Measurements from ENCODE around the gene SNX32. TPM values are rescaled to one million over a fixed set of nuclear protein-coding genes. Genes with fewer than 3 reads are reported as not detected.

Gene SNX32
- total and polyA plus RNA-seq, 2 of the 13 experiments (the other 11 are each of a cell fraction or from before 2014, with no cell fraction given): 0.09 to 0.34 TPM

DNA sequence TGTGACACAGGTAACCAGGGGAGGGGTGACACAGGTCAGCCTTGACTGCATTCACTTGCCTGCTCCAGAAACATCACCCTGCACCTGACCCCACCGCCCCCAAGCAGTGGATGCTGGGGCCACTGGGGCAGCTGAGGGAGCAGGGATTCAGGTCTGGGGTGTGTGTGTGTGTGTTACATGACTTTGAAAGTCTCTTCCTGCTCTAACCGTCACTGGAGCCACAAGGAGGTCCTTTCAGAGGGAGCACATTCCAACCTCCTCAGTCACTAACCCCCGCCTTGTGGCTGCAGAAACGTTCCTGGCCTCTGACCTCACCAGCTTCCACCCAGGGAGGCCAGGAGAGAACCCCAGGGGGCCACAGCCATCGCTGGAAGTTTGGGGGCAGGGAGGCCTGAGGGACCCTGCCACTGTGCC is 69.3 kb downstream of the SNX32 start (continued):
- TF ChIP-seq, protein P1, sequence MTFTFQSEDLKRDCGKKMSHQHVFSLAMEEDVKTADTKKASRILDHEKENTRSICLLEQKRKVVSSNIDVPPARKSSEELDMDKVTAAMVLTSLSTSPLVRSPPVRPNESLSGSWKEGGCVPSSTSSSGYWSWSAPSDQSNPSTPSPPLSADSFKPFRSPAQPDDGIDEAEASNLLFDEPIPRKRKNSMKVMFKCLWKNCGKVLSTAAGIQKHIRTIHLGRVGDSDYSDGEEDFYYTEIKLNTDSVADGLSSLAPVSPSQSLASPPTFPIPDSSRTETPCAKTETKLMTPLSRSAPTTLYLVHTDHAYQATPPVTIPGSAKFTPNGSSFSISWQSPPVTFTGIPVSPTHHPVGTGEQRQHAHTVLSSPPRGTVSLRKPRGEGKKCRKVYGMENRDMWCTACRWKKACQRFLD (CRISPR knock-in tag; IDR thresholded peaks at IDR 0.05; ENCODE audit: borderline replicate concordance): no peak
- TF ChIP-seq, protein P2, sequence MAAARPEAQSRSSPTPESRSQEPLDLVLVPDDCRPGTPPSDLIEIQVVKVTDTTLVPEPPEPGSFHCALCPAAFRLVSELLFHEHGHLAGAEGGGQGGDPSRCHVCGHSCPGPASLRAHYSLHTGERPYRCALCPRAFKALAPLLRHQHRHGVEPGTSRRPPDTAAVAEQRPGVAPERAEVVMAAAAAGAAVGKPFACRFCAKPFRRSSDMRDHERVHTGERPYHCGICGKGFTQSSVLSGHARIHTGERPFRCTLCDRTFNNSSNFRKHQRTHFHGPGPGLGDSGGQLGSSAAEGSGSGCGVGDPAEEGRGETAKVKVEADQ (CRISPR knock-in tag; IDR thresholded peaks at IDR 0.05; ENCODE audit: borderline replicate concordance): no peak
- TF ChIP-seq, protein P3, sequence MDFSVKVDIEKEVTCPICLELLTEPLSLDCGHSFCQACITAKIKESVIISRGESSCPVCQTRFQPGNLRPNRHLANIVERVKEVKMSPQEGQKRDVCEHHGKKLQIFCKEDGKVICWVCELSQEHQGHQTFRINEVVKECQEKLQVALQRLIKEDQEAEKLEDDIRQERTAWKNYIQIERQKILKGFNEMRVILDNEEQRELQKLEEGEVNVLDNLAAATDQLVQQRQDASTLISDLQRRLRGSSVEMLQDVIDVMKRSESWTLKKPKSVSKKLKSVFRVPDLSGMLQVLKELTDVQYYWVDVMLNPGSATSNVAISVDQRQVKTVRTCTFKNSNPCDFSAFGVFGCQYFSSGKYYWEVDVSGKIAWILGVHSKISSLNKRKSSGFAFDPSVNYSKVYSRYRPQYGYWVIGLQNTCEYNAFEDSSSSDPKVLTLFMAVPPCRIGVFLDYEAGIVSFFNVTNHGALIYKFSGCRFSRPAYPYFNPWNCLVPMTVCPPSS (IDR thresholded peaks at IDR 0.05): no peak
- no peak for TF ChIP-seq ZNF225 (CRISPR knock-in tag; IDR thresholded peaks at IDR 0.05)
- peak in 1 of 2 experiments; percentile 57; a peak in 3 of 4 replicates for TF ChIP-seq NR2F1 (CRISPR knock-in tag; IDR thresholded peaks at IDR 0.05)
- no peak for TF ChIP-seq FOXK1 (CRISPR knock-in tag; IDR thresholded peaks at IDR 0.05; ENCODE audit: borderline replicate concordance, low read depth)
- TF ChIP-seq, protein P4, sequence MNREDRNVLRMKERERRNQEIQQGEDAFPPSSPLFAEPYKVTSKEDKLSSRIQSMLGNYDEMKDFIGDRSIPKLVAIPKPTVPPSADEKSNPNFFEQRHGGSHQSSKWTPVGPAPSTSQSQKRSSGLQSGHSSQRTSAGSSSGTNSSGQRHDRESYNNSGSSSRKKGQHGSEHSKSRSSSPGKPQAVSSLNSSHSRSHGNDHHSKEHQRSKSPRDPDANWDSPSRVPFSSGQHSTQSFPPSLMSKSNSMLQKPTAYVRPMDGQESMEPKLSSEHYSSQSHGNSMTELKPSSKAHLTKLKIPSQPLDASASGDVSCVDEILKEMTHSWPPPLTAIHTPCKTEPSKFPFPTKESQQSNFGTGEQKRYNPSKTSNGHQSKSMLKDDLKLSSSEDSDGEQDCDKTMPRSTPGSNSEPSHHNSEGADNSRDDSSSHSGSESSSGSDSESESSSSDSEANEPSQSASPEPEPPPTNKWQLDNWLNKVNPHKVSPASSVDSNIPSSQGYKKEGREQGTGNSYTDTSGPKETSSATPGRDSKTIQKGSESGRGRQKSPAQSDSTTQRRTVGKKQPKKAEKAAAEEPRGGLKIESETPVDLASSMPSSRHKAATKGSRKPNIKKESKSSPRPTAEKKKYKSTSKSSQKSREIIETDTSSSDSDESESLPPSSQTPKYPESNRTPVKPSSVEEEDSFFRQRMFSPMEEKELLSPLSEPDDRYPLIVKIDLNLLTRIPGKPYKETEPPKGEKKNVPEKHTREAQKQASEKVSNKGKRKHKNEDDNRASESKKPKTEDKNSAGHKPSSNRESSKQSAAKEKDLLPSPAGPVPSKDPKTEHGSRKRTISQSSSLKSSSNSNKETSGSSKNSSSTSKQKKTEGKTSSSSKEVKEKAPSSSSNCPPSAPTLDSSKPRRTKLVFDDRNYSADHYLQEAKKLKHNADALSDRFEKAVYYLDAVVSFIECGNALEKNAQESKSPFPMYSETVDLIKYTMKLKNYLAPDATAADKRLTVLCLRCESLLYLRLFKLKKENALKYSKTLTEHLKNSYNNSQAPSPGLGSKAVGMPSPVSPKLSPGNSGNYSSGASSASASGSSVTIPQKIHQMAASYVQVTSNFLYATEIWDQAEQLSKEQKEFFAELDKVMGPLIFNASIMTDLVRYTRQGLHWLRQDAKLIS (CRISPR knock-in tag; IDR thresholded peaks at IDR 0.05): no peak
- TF ChIP-seq BORCS8-MEF2B (CRISPR knock-in tag; IDR thresholded peaks at IDR 0.05): no peak
- TF ChIP-seq, protein P5, sequence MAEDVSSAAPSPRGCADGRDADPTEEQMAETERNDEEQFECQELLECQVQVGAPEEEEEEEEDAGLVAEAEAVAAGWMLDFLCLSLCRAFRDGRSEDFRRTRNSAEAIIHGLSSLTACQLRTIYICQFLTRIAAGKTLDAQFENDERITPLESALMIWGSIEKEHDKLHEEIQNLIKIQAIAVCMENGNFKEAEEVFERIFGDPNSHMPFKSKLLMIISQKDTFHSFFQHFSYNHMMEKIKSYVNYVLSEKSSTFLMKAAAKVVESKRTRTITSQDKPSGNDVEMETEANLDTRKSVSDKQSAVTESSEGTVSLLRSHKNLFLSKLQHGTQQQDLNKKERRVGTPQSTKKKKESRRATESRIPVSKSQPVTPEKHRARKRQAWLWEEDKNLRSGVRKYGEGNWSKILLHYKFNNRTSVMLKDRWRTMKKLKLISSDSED (CRISPR knock-in tag; IDR thresholded peaks at IDR 0.05): no peak
- no peak for TF ChIP-seq MBD4 (IDR thresholded peaks at IDR 0.05; ENCODE audit: borderline replicate concordance, low read length)
- TF ChIP-seq MAZ (IDR thresholded peaks at IDR 0.05; ENCODE audit: borderline replicate concordance, low read depth, low read length): no peak
- TF ChIP-seq MAZ (CRISPR knock-in tag; IDR thresholded peaks at IDR 0.05; ENCODE audit: low read depth): no peak
- no peak for TF ChIP-seq U2AF2 (IDR thresholded peaks at IDR 0.05; ENCODE audit: low read depth, low read length)
- no peak for TF ChIP-seq DPF2 (CRISPR knock-in tag; IDR thresholded peaks at IDR 0.05; ENCODE audit: borderline replicate concordance, low read depth)
- TF ChIP-seq, protein P6, sequence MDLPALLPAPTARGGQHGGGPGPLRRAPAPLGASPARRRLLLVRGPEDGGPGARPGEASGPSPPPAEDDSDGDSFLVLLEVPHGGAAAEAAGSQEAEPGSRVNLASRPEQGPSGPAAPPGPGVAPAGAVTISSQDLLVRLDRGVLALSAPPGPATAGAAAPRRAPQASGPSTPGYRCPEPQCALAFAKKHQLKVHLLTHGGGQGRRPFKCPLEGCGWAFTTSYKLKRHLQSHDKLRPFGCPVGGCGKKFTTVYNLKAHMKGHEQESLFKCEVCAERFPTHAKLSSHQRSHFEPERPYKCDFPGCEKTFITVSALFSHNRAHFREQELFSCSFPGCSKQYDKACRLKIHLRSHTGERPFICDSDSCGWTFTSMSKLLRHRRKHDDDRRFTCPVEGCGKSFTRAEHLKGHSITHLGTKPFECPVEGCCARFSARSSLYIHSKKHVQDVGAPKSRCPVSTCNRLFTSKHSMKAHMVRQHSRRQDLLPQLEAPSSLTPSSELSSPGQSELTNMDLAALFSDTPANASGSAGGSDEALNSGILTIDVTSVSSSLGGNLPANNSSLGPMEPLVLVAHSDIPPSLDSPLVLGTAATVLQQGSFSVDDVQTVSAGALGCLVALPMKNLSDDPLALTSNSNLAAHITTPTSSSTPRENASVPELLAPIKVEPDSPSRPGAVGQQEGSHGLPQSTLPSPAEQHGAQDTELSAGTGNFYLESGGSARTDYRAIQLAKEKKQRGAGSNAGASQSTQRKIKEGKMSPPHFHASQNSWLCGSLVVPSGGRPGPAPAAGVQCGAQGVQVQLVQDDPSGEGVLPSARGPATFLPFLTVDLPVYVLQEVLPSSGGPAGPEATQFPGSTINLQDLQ (CRISPR knock-in tag; IDR thresholded peaks at IDR 0.05): no peak
- TF ChIP-seq SRSF9 (IDR thresholded peaks at IDR 0.05; ENCODE audit: borderline replicate concordance, insufficient read depth, low read depth, low read length, poor library complexity, severe bottlenecking): no peak
- TF ChIP-seq IKZF4 (CRISPR knock-in tag; IDR thresholded peaks at IDR 0.05; ENCODE audit: borderline replicate concordance, low read depth, not compliant biosample characterization): no peak
